Suprapubic skin (tissue), 4 donors: ENCODE data around the gene MAP4K3.

Experiments
- EP300 ChIP-seq: sonication (generic); formaldehyde crosslinking; IDR thresholded peaks from one replicate; pipeline ENCODE4 v1.6.1; 2017; ENCODE audit warnings: antibody characterized with exemption
- POLR2A ChIP-seq, 2 donors: fragments of 450-650 bp; IDR thresholded peaks; one replicate each; pipeline ENCODE4 v1.6.1; 2017; ENCODE audit warnings: antibody characterized with exemption in 2 of 2, mild to moderate bottlenecking in 2 of 2, moderate library complexity in 2 of 2
- POLR2AphosphoS5 ChIP-seq, 3 donors: sonication (generic); formaldehyde crosslinking; IDR thresholded peaks; one replicate each; pipeline ENCODE4 v1.6.1; 2017; ENCODE audit warnings: antibody characterized with exemption in 3 of 3
- TF ChIP-seq, protein P1 (sequence below), 2 donors: fragments of 200-600 bp in 1 of 2; fragments of 450-650 bp in 1 of 2; sonication (generic) in 1 of 2; IDR thresholded peaks; one replicate each; pipeline ENCODE4 v1.5.1; 2016 to 2019; ENCODE audit warnings: antibody characterized with exemption in 2 of 2, mild to moderate bottlenecking in 1 of 2, moderate library complexity in 1 of 2

DNA sequence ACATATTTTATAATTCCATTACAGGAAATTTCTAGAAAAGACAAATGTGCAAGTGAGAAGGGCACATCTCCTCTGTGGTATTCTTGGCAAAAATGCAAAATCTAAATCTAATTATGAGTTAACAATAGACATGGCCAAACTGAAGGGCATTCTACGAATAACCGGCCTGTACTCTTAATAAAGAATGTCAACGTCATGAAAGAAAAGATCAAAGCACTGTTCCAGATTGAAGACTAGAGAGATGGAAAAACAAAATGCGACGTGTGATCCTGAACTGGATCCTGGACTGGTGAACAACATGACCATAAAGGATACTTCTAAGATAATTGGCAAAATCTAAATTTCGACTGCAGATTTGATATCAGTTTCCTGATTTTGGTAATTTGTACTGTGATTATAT, 196.3 kb downstream of the MAP4K3 start:
- TF ChIP-seq, protein P1, sequence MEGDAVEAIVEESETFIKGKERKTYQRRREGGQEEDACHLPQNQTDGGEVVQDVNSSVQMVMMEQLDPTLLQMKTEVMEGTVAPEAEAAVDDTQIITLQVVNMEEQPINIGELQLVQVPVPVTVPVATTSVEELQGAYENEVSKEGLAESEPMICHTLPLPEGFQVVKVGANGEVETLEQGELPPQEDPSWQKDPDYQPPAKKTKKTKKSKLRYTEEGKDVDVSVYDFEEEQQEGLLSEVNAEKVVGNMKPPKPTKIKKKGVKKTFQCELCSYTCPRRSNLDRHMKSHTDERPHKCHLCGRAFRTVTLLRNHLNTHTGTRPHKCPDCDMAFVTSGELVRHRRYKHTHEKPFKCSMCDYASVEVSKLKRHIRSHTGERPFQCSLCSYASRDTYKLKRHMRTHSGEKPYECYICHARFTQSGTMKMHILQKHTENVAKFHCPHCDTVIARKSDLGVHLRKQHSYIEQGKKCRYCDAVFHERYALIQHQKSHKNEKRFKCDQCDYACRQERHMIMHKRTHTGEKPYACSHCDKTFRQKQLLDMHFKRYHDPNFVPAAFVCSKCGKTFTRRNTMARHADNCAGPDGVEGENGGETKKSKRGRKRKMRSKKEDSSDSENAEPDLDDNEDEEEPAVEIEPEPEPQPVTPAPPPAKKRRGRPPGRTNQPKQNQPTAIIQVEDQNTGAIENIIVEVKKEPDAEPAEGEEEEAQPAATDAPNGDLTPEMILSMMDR (IDR thresholded peaks at IDR 0.05): no peak
- TF ChIP-seq POLR2AphosphoS5 (IDR thresholded peaks at IDR 0.05): no peak
- no peak for TF ChIP-seq EP300
- TF ChIP-seq POLR2A (IDR thresholded peaks at IDR 0.05): no peak
